Measurements from ENCODE around the gene LILRB1.
"Not testable (repeated sequence)": the region's sequence is repeated elsewhere in the genome, so short reads cannot be mapped to it uniquely, and the experiment has no call there.

LILRB1 gene

DNA sequence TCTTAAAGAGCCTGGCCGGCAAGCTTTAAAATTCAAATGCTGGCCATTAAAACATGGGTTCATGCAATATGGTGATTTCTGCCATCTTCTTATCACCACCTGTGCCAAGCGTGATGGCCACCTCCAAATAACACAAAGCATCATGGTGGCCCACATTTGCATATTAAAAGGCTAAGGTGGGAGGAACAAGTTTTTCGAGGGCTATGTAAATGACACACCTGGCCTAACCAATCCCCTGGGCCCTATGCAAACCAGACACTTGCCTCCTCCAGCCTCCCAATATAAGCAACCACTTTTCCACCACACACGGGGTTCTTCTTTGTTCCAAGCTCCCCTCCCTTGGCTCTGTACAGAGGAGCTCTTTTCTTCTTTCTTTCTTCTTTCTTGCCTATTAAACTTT is 46.9 kb downstream of the LILRB1 start:
- Histone ChIP-seq H3K4me3 (ENCODE audit: low read depth, low read length) (no peak overlapping the region), H3K27ac (no peak overlapping the region), H3K27me3 (replicated peaks) (no peaks in the 10 kb centered on the region), H3K36me3 (replicated peaks) (no peaks in the 10 kb centered on the region)
- no peak for DNase-seq
- TF ChIP-seq, protein P1, sequence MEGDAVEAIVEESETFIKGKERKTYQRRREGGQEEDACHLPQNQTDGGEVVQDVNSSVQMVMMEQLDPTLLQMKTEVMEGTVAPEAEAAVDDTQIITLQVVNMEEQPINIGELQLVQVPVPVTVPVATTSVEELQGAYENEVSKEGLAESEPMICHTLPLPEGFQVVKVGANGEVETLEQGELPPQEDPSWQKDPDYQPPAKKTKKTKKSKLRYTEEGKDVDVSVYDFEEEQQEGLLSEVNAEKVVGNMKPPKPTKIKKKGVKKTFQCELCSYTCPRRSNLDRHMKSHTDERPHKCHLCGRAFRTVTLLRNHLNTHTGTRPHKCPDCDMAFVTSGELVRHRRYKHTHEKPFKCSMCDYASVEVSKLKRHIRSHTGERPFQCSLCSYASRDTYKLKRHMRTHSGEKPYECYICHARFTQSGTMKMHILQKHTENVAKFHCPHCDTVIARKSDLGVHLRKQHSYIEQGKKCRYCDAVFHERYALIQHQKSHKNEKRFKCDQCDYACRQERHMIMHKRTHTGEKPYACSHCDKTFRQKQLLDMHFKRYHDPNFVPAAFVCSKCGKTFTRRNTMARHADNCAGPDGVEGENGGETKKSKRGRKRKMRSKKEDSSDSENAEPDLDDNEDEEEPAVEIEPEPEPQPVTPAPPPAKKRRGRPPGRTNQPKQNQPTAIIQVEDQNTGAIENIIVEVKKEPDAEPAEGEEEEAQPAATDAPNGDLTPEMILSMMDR (IDR thresholded peaks at IDR 0.05; ENCODE audit: low read depth, low read length, missing control alignments), result no peak
- in situ Hi-C loops (cut with HindIII; ENCODE audit: low pct_ligation_motif_present, low sequenced_read_pairs), result no loop called here

DNA sequence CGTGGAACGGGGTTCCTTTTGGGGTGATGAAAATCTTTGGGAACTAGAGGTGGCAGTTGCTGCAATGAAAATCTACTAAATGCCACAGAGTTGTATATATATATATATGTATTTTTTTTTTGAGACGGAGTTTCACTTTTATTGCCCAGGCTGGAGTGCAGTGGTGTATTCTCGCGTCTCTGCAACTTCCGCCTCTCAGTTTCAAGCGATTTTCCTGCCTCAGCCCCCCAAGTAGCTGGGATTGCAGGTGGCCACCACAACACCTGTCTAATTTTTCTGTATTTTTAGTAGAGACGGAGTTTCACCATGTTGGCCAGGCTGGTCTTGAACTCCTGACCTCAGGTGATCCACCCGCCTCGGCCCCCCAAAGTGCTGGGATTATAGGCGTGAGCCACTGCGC is 51.3 kb downstream of the LILRB1 start:
- in situ Hi-C loops (cut with HindIII; ENCODE audit: low pct_ligation_motif_present, low sequenced_read_pairs); H3K36me3 ChIP-seq (replicated peaks): not testable (repeated sequence)

DNA sequence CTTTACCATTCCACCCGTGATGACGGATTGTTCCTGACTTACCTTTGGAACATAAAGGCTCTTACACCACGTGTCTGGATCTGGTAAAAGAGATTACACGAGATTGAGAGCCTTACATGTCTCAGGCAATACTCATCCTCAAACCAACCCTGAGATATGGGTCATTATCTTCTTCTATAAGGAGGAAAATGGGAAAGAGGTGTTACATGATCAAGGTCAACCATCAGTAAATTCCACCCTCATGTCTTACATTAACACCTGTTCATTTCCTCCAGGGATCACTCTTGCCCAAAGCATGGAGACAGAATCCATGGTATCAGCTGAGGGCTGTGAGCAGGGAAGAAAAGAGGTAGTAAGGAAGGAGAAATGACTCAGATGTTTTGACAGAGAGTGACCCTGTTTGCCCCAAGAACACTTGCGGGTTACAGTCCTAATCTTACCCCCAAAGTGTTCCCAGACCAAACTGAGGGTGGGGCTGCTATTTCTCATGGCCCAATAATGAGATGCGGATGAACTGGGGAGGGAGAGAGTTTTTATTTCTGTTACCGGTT is 52.1 kb downstream of the LILRB1 start:
- H3K4me3 ChIP-seq (ENCODE audit: low read depth, low read length), result no peak overlapping the region
- no peaks in the 10 kb centered on the region for H3K36me3 ChIP-seq (replicated peaks)
- no peaks in the 10 kb centered on the region for H3K27me3 ChIP-seq (replicated peaks)
- no peak for DNase-seq
- in situ Hi-C loops (cut with HindIII; ENCODE audit: low pct_ligation_motif_present, low sequenced_read_pairs), result no loop called here
- TF ChIP-seq, protein P1 (IDR thresholded peaks at IDR 0.05; ENCODE audit: low read depth, low read length, missing control alignments), result no peak
- H3K27ac ChIP-seq, result no peak overlapping the region

More for the DNA sequence above, 51.3 kb downstream of the LILRB1 start:
- H3K27ac ChIP-seq; DNase-seq; H3K27me3 ChIP-seq (replicated peaks); H3K4me3 ChIP-seq (ENCODE audit: low read depth, low read length): not testable (repeated sequence)

DNA sequence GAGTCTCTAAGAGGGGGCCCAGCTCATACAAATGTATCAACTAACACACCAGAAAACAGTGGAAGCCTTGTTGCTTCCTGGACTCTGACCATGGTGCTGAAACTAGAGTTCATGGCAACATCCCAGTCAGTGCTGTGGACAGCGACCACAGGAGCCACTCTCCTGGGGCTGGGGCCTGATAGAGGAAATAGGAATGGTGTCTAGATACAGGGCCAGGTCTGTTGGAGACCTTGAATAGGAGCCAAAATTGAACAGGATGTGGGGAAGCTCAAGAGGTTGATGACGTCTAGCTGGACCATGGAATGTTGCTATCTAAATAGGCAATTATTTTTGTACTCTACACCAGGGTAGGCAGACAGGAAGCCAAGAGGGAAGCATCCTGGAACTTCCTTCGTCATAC is 54.2 kb downstream of the LILRB1 start:
- in situ Hi-C loops (cut with HindIII; ENCODE audit: low pct_ligation_motif_present, low sequenced_read_pairs), result no loop called here
- H3K36me3 ChIP-seq (replicated peaks), result no peaks in the 10 kb centered on the region
- DNase-seq, result peak; percentile 2
- no peaks in the 10 kb centered on the region for H3K27me3 ChIP-seq (replicated peaks)
- H3K27ac ChIP-seq, result no peak overlapping the region
- TF ChIP-seq, protein P1 (IDR thresholded peaks at IDR 0.05; ENCODE audit: low read depth, low read length, missing control alignments), result no peak
- no peak overlapping the region for H3K4me3 ChIP-seq (ENCODE audit: low read depth, low read length)
